HG02938 (cell line): ENCODE measurements around the gene RALY.
"Not testable (repeated sequence)": the region's sequence is repeated elsewhere in the genome, so short reads cannot be mapped to it uniquely, and the experiment has no call there.

Experiments
- ATAC-seq: cut with Tn5 transposase; IDR thresholded peaks from one replicate; pipeline ENCODE4 v1.9.1; 2021; ENCODE audit warnings: mild to moderate bottlenecking, moderate library complexity; ENCODE audit not compliant: unreplicated experiment

Gene RALY

GRCh38 chr20:34132491-34132890 is 138.8 kb downstream of the RALY start:
- ATAC-seq = not testable (repeated sequence)

- ATAC-seq = not testable (repeated sequence)
Measured at GRCh38 chr20:34132943-34133342, 139.2 kb downstream of the RALY start.

GRCh38 chr20:34133365-34133860 is 139.7 kb downstream of the RALY start:
- ATAC-seq = not testable (repeated sequence)
